ENCODE data around the gene CD72. TPM values are rescaled to one million over a fixed set of nuclear protein-coding genes. Genes with fewer than 3 reads are reported as not detected.

CD72 gene
- total RNA-seq, 2 experiments from 2014 or later: 67.6 to 91.4 TPM

- no peaks in the 10 kb centered on the region for H3K9me2 ChIP-seq (ENCODE audit: insufficient read depth, low read length)
- peak overlapping the region; percentile 92 for H3K27ac ChIP-seq (ENCODE audit: low read depth, low read length, poor library complexity, severe bottlenecking)
- H3K4me2 ChIP-seq (ENCODE audit: low read length): peak overlapping the region; percentile 90
- no peak for DNase-seq (ENCODE audit: low spot score)
- ChIA-PET POLR2A (interaction anchor here (0.9 to 11.0 kb wide), 10 partner anchors 10 to 79 kb away, joined by 3 to 110 read pairs (median 5); partner anchors contain the start of genes ARHGEF39 and SIT1), CTCF (ENCODE audit: unreplicated experiment) (interaction anchor here (0.7 to 1.3 kb wide), 5 partner anchors 14 to 47 kb away, joined by 3 to 4 read pairs (median 3); partner anchors contain the start of gene ARHGEF39)
- TSS peak; percentile 88 for BruUV-seq (replicated peaks)
- H3K4me3 ChIP-seq (ENCODE audit: low read depth, low read length, poor library complexity, severe bottlenecking): peak overlapping the region; percentile 69
- peaks cover 67% of the 10 kb centered on the region for H3K4me1 ChIP-seq (ENCODE audit: insufficient read depth, low read length, poor library complexity, severe bottlenecking)
- peaks cover 20% of the 10 kb centered on the region for H3K36me3 ChIP-seq (ENCODE audit: insufficient read depth, low read length)
- H2AFZ ChIP-seq (ENCODE audit: low read length): peak overlapping the region; percentile 25; the same call in 1 of the 2 replicates
- H3K9me3 ChIP-seq (ENCODE audit: low read length): no peaks in the 10 kb centered on the region
- peaks cover 6% of the 10 kb centered on the region; the same call in 1 of the 2 replicates for H3K79me2 ChIP-seq (ENCODE audit: insufficient read depth, low read depth, low read length)
- intact Hi-C loops (cut with micrococcal nuclease; ENCODE audit: unreplicated experiment): loop anchor here (5.0 kb wide), 2 partner anchors 140 to 500 kb away; partner anchors contain the start of gene ATOSB
- TF ChIP-seq EZH2phosphoT487 (IDR thresholded peaks at IDR 0.05; ENCODE audit: borderline replicate concordance, low read depth, low read length): no peak
- TF ChIP-seq, protein P1, sequence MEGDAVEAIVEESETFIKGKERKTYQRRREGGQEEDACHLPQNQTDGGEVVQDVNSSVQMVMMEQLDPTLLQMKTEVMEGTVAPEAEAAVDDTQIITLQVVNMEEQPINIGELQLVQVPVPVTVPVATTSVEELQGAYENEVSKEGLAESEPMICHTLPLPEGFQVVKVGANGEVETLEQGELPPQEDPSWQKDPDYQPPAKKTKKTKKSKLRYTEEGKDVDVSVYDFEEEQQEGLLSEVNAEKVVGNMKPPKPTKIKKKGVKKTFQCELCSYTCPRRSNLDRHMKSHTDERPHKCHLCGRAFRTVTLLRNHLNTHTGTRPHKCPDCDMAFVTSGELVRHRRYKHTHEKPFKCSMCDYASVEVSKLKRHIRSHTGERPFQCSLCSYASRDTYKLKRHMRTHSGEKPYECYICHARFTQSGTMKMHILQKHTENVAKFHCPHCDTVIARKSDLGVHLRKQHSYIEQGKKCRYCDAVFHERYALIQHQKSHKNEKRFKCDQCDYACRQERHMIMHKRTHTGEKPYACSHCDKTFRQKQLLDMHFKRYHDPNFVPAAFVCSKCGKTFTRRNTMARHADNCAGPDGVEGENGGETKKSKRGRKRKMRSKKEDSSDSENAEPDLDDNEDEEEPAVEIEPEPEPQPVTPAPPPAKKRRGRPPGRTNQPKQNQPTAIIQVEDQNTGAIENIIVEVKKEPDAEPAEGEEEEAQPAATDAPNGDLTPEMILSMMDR (conservative IDR thresholded peaks at IDR 0.05; ENCODE audit: low read length): peak; percentile 10
- no peaks in the 10 kb centered on the region for H4K20me1 ChIP-seq (ENCODE audit: insufficient read depth, low read length)
Measured at GRCh38 chr9:35617548-35617947, 665 bp downstream of the CD72 start.

DNA sequence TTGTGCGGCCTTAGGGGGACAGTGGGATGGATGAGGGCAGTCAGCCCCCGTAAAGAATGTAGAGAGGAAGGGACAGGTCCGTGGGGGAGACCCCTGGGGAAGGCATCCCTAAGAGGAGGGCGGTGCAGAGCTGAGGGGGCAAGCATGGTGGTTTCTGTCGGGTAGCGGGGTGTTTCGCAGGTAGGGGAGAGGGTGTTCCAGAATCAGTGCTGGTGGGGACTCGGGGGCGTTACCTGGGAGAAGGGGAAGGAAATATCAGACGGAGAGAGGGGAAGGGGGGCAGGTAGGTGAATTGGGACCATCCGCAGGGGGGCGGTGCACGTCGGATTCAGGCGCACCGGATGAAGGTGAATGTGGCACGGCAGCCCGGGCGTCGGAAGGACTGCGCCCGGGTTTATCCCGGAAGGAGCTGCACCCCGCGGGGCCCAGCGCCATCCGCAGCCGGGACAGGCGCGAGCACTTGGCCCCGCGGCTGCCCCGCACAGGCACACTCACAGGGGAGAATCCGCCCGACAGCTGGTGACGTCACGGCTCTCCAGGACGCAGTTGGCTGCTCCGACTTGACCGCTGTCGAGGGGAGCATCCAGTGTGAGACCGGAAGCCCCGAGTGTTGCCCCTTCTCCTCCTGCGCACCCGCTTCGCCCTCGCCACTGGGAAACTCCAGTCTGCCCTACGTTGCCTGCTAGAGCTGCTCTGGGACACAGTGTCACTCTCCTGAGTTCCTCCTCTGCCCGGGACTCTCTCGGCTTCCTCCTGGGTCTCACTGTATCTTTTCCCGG is 1.3 kb downstream of the CD72 start:
- Histone ChIP-seq H3K4me1 (ENCODE audit: insufficient read depth, low read length, poor library complexity, severe bottlenecking) (peaks cover 63% of the 10 kb centered on the region), H3K4me3 (ENCODE audit: low read depth, low read length, poor library complexity, severe bottlenecking) (peak overlapping the region; percentile 69), H2AFZ (ENCODE audit: low read length) (peak overlapping the region; percentile 25; the same call in 1 of the 2 replicates), H3K79me2 (ENCODE audit: insufficient read depth, low read depth, low read length) (peaks cover 6% of the 10 kb centered on the region; the same call in 1 of the 2 replicates), H3K9me2 (ENCODE audit: insufficient read depth, low read length) (no peaks in the 10 kb centered on the region), H3K4me2 (ENCODE audit: low read length) (peak overlapping the region; percentile 90), H4K20me1 (ENCODE audit: insufficient read depth, low read length) (no peaks in the 10 kb centered on the region), H3K27ac (ENCODE audit: low read depth, low read length, poor library complexity, severe bottlenecking) (peak overlapping the region; percentile 92), H3K9me3 (ENCODE audit: low read length) (no peaks in the 10 kb centered on the region), H3K36me3 (ENCODE audit: insufficient read depth, low read length) (peaks cover 27% of the 10 kb centered on the region)
- TF ChIP-seq, protein P1 (conservative IDR thresholded peaks at IDR 0.05; ENCODE audit: low read length): peak; percentile 65
- no peak for TF ChIP-seq EZH2phosphoT487 (IDR thresholded peaks at IDR 0.05; ENCODE audit: borderline replicate concordance, low read depth, low read length)
- no TSS peak for BruUV-seq (replicated peaks)
- ChIA-PET POLR2A (interaction anchor here (0.8 to 11.0 kb wide), 9 partner anchors 9 to 80 kb away, joined by 3 to 110 read pairs (median 5); partner anchors contain the start of genes ARHGEF39 and SIT1), CTCF (ENCODE audit: unreplicated experiment) (interaction anchor here (1.0 to 1.3 kb wide), 5 partner anchors 13 to 111 kb away, joined by 3 to 4 read pairs (median 3); partner anchors contain the start of gene ARHGEF39)
- DNase-seq (ENCODE audit: low spot score): peak; percentile 79
- intact Hi-C loops (cut with micrococcal nuclease; ENCODE audit: unreplicated experiment): loop anchor here (5.0 kb wide), 2 partner anchors 140 to 500 kb away; partner anchors contain the start of gene ATOSB
